Measurements from ENCODE around the gene MIEF1.
"Not testable (repeated sequence)": the region's sequence is repeated elsewhere in the genome, so short reads cannot be mapped to it uniquely, and the experiment has no call there.

The MIEF1 gene

GRCh38 chr22:39489094-39490068 is 12.7 kb upstream of the MIEF1 start:
- DNase-seq (ENCODE audit: low read depth in 3 of 3) = no peak

DNA sequence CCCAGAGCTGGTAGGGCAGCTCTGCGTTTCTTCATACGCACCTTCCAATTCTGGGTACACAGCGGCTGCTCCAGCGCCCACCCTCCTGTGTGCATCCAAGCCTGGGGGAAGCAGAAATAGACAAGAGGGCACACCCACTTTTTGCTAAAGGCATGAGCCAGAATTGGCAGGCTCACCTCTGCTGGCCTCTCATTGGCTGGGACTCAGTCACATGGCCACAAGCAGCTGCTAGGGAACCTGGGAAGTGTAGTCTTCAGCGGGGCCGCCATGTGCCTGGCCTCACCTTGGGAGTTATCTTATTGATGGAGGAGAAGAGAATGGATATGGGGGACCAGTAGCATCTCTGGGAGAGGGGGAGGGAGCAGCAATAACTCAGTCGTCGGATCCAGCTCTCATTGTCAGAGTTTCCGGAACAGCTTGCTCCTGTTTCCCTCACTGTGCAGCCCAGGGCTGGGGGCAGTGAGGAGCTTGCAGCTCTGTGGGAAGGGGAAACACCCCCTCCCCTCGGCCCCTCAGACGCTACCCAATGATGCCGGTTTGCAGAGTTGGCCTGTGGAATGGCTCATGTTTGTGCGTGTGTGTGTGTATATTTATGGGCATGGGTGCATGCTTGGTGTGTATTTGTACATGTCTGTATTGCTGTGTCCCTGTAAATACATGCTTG is 11.8 kb upstream of the MIEF1 start:
- peak; percentile 61 to 82 (median 71) for DNase-seq (ENCODE audit: low read depth in 3 of 3)

DNA sequence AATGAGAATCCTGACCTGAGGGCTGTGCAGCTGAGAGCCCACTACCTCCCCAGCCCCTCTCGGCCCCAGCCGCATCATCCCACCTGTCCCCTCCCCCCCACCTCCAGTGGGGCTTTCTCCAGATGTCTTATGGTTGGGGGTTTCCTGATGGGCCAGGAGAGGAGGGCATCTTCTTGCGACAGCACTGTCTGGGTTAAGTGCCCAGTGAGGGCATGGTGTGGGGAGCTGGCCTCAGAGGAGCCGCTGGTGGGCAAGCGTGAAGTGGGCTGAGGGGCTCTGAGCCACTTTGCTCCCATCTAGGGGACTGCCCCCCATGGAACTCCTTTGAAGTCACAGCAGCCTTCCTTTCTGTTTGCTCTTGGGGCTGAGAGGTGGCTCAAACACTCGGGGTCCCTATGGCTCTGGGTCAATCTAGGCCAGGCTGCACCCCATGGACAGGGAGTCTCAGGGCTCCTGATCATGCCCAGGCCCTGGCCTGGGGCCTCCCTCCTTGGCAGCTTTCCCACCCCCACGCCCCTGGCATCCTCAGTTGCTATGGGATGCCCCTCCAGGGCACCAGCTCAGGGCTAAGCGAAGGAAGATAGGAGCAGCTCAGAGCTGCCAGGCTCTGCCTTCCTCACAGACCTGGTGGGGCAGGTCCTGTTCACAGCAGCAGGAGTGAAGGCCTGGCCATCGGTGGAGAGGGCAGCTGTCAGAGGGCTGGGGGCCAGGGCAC is 11.0 kb upstream of the MIEF1 start:
- no peak for DNase-seq (ENCODE audit: low read depth in 3 of 3)

GRCh38 chr22:39491696-39492095 is 10.4 kb upstream of the MIEF1 start:
- no peak for DNase-seq (ENCODE audit: low read depth in 3 of 3)

DNA sequence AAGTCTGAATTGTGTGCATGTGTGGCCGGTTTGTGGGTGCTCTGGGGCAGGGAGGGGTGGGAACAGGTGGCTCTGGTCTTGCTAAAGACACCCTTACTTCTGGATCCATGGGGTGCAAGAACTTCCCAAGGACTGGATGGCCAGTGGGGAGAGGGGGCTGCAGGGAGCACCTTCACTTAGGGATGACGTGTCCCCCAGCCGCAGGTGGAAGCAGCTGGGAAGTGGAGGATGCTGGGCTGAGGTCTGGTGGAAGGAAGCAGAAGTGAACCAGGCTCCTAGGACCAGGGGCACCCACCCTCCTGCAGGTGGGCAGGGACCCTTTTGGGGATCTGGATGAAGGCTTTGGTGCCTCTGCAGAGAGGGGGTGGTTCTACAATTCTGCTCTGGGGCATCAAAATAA is 9.9 kb upstream of the MIEF1 start:
- no peak for DNase-seq (ENCODE audit: low read depth in 3 of 3)

DNA sequence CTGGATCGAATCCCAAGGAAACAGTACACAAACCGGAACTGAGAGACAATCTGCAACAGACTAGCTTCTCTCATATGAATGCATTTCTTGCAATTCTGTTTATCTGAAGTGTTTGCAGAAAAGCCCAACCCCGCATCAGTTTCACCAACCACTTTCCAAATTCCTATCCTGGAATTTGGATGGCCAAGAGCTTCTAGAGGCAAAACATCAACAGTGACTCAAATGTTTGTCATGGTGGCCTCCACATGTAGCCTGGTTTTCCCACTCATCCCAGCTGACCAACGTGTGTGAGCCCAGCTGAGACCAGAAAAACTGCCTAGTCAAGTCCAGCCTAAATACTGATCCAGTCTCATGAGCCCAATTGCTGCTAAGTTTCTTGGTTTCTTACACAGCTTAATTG is 8.3 kb upstream of the MIEF1 start:
- no peak for DNase-seq (ENCODE audit: low read depth in 3 of 3)

DNA sequence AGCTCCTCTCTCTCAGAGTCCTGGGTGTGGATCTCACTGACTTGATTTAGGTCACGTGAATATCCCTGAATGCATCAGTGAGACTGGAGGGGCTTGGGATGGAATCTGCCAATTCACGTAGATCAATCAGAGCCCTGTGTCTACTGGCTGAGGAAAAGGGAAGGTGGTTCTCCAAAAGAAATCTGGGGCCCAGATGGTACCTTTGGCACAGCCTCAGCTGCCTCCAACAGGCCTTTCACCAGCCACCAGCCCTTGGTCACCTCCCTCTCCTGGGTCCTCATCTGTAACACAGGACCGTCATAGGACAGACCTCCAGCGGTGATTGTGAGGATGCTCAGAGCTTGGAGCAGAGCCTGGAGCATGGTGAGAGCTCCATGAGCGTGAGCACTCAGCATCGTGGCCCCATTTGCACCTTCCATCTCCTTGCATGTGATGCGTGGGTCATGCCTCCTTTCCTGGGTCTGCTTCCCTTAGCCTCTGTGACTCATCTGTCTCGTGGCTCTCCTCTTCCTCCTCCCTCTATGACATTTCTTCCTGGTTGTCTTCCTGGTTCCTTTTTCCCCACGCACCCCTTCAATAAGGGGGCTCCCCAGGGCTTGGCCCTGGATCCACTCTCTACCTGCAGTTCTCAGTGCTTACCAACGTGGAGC is 7.5 kb upstream of the MIEF1 start:
- no peak for DNase-seq (ENCODE audit: low read depth in 3 of 3)

- peak; percentile 29 to 61 (median 39) for DNase-seq (ENCODE audit: low read depth in 3 of 3)
Measured at GRCh38 chr22:39496131-39496838, 5.8 kb upstream of the MIEF1 start.

DNA sequence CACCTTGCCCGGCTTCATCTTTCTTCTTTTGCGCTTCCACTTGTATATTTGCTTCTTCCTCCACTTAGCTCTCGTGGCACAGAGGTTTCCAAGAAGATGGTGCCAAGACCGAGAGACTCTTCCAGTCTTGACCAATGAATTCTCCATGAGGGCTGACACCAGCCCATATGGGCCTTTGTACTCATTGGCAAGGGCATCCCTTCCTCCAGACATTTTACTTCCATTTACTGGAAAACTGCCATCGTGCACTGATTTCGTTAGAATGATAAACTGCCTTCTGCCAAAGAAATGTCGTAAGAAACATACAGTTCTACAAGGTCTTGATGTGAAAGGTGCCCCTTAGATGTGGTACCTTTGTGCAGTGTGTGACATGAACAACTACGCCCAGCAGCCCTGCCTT is 4.7 kb upstream of the MIEF1 start:
- DNase-seq (ENCODE audit: low read depth in 3 of 3) = no peak

- DNase-seq (ENCODE audit: low read depth in 3 of 3) = no peak
Measured at GRCh38 chr22:39498368-39498767, 3.7 kb upstream of the MIEF1 start.

GRCh38 chr22:39498802-39499201 is 3.3 kb upstream of the MIEF1 start:
- DNase-seq (ENCODE audit: low read depth in 3 of 3) = no peak

DNA sequence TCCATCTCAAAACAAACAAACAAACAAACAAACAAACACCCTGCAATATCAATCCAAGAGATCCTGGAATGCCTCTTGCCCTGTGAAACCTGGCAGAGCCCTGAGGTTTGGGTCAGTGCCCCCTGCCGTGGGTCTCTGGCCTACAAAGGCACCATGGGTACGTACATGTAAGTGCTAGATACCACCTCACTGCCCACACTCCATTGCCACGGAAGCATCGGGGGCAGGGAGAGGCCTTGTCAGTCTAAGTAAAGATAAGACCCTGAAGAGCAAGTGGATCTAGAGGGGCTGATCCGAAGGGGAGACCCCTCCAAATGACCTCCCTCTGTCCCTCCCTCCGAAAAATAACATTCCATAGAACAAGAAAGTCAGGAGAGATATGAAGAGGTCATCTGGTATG is 2.0 kb upstream of the MIEF1 start:
- no peak for DNase-seq (ENCODE audit: low read depth in 3 of 3)

DNA sequence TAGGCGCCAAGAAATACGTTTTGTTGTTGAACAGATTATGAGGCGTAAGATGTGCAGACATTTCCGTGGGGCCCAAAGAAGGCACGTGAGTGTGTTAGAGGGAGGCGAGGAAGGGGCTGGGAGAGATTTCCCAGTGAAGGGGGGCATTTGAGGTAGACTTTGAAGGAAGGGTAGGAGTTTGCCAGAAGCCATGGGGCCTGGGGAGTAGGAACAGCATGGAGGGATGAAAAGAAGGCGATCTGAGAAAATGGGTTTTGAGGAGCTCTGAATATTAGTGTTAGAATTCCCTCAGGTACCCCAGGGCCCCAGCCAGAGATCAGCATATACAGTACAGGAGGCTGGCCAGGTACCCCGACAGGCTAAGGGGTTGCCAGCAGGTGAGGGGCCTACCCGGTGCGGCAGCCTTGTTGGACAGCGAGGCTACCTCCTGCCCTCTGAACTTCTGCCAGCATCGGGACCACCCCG is 414 bp upstream of the MIEF1 start:
- DNase-seq (ENCODE audit: low read depth in 3 of 3) = no peak

DNA sequence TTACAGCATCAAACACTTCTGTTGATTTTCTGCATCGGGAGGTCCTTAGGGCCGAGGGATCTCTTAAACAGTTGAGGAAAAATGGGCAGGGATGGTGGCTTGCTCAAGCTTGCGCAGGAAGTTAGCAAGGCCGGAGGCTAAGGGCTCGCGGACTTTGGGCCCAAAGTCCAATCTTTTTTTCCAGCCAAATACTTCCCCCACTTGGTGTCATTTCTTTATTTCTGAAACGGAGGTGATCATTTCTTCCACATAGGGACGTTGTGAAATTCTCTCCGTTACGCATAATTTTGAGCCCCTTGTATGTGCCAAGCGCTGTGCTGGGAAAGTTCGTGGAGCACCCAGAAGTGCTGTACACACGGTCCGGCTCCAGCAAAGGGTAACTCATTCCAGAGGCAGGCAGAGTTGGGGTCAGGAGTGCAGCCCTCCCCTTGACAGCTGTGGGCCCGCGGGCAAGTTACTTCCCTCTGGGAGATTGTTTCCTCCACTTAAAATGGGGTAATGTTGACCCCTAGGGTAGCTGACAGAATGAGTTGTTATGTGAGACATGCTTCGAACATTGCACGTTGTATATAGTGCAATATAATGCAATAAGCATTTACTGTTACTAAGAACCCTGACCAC is 809 bp downstream of the MIEF1 start:
- no peak for DNase-seq (ENCODE audit: low read depth in 3 of 3)

DNA sequence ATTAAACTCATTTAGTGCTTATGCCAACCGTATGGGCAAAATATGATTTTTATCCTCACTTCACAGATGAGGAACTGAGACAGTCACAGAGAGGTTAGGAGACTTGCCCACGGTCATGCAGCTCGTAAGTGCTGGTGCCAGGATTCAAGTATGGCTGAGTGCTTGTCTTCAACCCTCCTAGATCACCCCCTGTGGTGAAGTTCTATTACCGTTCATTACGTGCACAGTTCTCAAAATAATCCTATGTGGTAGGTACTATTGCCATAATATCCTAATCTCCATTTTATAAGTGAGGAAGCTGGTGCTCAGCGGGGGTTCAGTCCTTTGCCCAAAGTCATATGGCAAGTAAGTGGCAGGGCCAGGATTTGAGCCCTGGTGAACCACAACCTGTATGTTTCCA is 1.5 kb downstream of the MIEF1 start:
- DNase-seq (ENCODE audit: low read depth in 3 of 3) = no peak

DNA sequence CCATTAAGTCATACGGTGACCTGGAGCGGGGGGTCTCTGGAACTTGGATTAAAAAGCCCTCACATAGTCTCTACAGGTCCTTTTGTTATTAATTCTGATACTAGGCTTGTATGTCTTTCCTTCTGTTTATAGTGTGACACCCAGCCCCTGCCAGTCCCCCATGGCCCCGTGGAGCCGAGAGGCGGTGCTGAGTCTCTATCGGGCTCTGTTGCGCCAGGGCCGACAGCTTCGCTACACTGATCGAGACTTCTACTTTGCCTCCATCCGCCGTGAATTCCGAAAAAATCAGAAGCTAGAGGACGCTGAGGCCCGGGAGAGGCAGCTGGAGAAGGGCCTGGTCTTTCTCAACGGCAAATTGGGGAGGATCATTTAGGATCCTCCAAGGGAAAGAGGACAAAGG is 2.0 kb downstream of the MIEF1 start:
- DNase-seq (ENCODE audit: low read depth in 3 of 3) = no peak

- not testable (repeated sequence) for DNase-seq (ENCODE audit: low read depth in 3 of 3)
Measured at GRCh38 chr22:39507021-39507420, 4.9 kb downstream of the MIEF1 start.

- no peak for DNase-seq (ENCODE audit: low read depth in 3 of 3)
Measured at GRCh38 chr22:39508393-39508792, 6.3 kb downstream of the MIEF1 start.

- no peak for DNase-seq (ENCODE audit: low read depth in 3 of 3)
Measured at GRCh38 chr22:39510529-39511149, 8.5 kb downstream of the MIEF1 start.

GRCh38 chr22:39511226-39511625 is 9.1 kb downstream of the MIEF1 start:
- no peak for DNase-seq (ENCODE audit: low read depth in 3 of 3)
